SU-DHL-6 (cell line): ENCODE results near the gene PNMA8B.

Experiments
- H2AFZ ChIP-seq: fragments of 200-600 bp; sonication (generic); 2 replicates; pipeline ENCODE4 v1.6.1; 2014; ENCODE audit warnings: low read depth, mild to moderate bottlenecking, moderate library complexity, mixed read lengths, antibody characterized with exemption, low read length; ENCODE audit not compliant: severe bottlenecking
- H3F3A ChIP-seq: fragments of 200-600 bp; shearing (Covaris generic); 2 replicates; pipeline ENCODE4 v1.6.0; 2016; ENCODE audit warnings: antibody characterized with exemption, mild to moderate bottlenecking; ENCODE audit not compliant: insufficient read depth
- H3K27ac ChIP-seq: fragments of 200-600 bp; sonication (generic); 2 replicates; pipeline ENCODE4 v1.5.1; 2016; ENCODE audit warnings: low read depth, mild to moderate bottlenecking, low read length, moderate library complexity, mixed read lengths
- H3K27me3 ChIP-seq: fragments of 200-600 bp; sonication (generic), shearing (Covaris generic); 2 replicates; pipeline ENCODE4 v1.6.0; 2014; ENCODE audit warnings: mild to moderate bottlenecking, low read length
- H3K36me3 ChIP-seq: fragments of 200-600 bp; sonication (generic); 2 replicates; pipeline ENCODE4 v1.6.1; 2014; ENCODE audit warnings: mild to moderate bottlenecking, low read length, mixed read lengths
- H3K4me2 ChIP-seq: fragments of 300-600, 200-600 bp; shearing (Covaris generic), sonication (generic); 2 replicates; pipeline ENCODE4 v1.6.0; 2014; ENCODE audit warnings: low read length, low read depth, mild to moderate bottlenecking; ENCODE audit not compliant: poor library complexity, severe bottlenecking
- H3K4me3 ChIP-seq: fragments of 200-600 bp; sonication (generic); 2 replicates; pipeline ENCODE4 v1.5.1; 2014; ENCODE audit warnings: antibody characterized with exemption, low read length, mild to moderate bottlenecking, mixed read lengths; ENCODE audit not compliant: insufficient read depth, poor library complexity, severe bottlenecking
- H3K79me2 ChIP-seq: fragments of 200-600 bp; sonication (generic); 2 replicates; pipeline ENCODE4 v1.6.1; 2014; ENCODE audit warnings: mild to moderate bottlenecking, low read length, moderate library complexity; ENCODE audit not compliant: insufficient read depth
- H3K9ac ChIP-seq: fragments of 200-600 bp; sonication (generic); 2 replicates; pipeline ENCODE4 v1.7.0; 2014; ENCODE audit warnings: mild to moderate bottlenecking, low read length
- H3K9me2 ChIP-seq: fragments of 200-600 bp; sonication (generic); replicated peaks from 2 replicates; pipeline ENCODE4 v1.6.1; 2014; ENCODE audit warnings: low read length; ENCODE audit not compliant: insufficient read depth
- H3K9me3 ChIP-seq: fragments of 200-600 bp; sonication (generic); 2 replicates; pipeline ENCODE4 v1.6.1; 2014; ENCODE audit warnings: low read length, mixed read lengths; ENCODE audit not compliant: insufficient read depth
- H4K20me1 ChIP-seq: fragments of 200-600 bp; sonication (generic); 2 replicates; pipeline ENCODE4 v1.6.1; 2014; ENCODE audit warnings: low read depth, mild to moderate bottlenecking, antibody characterized with exemption, low read length, moderate library complexity, mixed read lengths
- EZH2phosphoT487 ChIP-seq: fragments of 200-600 bp; sonication (generic), shearing (Covaris generic); conservative IDR thresholded peaks from 2 replicates; pipeline ENCODE4 v1.6.1; 2018; ENCODE audit warnings: mild to moderate bottlenecking, antibody characterized with exemption, low read length, moderate library complexity, mixed read lengths
- TF ChIP-seq, protein P1 (sequence below): fragments of 200-600 bp; sonication (generic); IDR thresholded peaks from one replicate; pipeline ENCODE4 v1.5.1; 2017; ENCODE audit warnings: antibody characterized with exemption, mild to moderate bottlenecking, low read length, moderate library complexity; ENCODE audit not compliant: insufficient read depth, poor library complexity, severe bottlenecking

PNMA8B gene

DNA sequence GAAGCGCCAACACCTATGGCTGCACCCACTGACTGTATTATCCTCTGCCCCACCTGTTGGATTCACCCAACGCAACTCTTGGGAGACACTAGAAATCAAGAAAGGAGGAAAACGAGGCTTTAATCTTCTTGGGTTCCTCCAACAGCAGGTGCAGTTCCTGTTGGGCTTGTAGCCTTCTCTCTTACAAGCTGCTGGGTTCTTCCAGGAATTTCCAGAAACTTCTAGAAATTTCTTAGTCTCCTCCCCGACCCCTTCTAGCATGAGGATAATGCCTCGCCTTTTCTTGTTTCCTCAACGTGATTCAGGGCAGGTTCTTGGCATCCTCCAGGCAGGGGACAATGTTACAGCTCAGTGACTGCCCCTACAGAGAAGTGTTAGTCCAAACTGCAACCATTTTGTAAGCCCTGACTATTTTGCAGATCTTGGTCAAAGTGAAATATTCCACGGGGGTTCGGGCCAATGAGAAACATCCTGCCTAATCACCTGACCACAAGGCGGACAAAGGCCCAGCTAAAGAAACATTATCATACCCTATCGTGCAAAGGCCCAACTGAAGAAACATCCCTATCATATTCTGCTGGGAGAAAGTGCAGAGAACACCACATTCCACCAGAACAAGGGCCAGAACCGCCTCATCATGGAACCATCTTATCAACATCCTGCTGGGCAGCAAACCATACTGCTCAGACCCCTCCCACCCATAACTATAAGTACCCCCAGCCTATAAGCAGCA is 23.7 kb downstream of the PNMA8B start:
- H3K79me2 ChIP-seq, result no peaks in the 10 kb centered on the region
- H3K36me3 ChIP-seq, result no peaks in the 10 kb centered on the region
- peaks cover 22% of the 10 kb centered on the region for H3F3A ChIP-seq
- H3K9me2 ChIP-seq, result no peaks in the 10 kb centered on the region
- TF ChIP-seq, protein P1, sequence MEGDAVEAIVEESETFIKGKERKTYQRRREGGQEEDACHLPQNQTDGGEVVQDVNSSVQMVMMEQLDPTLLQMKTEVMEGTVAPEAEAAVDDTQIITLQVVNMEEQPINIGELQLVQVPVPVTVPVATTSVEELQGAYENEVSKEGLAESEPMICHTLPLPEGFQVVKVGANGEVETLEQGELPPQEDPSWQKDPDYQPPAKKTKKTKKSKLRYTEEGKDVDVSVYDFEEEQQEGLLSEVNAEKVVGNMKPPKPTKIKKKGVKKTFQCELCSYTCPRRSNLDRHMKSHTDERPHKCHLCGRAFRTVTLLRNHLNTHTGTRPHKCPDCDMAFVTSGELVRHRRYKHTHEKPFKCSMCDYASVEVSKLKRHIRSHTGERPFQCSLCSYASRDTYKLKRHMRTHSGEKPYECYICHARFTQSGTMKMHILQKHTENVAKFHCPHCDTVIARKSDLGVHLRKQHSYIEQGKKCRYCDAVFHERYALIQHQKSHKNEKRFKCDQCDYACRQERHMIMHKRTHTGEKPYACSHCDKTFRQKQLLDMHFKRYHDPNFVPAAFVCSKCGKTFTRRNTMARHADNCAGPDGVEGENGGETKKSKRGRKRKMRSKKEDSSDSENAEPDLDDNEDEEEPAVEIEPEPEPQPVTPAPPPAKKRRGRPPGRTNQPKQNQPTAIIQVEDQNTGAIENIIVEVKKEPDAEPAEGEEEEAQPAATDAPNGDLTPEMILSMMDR, result no peak
- no peak for TF ChIP-seq EZH2phosphoT487
- H3K9me3 ChIP-seq, result no peaks in the 10 kb centered on the region
- H3K27ac ChIP-seq, result peak overlapping the region; percentile 3
- H3K4me3 ChIP-seq, result no peak overlapping the region
- H3K4me2 ChIP-seq, result no peak overlapping the region
- no peak overlapping the region for H3K9ac ChIP-seq
- no peaks in the 10 kb centered on the region for H4K20me1 ChIP-seq
- no peak overlapping the region for H2AFZ ChIP-seq
- no peaks in the 10 kb centered on the region for H3K27me3 ChIP-seq

DNA sequence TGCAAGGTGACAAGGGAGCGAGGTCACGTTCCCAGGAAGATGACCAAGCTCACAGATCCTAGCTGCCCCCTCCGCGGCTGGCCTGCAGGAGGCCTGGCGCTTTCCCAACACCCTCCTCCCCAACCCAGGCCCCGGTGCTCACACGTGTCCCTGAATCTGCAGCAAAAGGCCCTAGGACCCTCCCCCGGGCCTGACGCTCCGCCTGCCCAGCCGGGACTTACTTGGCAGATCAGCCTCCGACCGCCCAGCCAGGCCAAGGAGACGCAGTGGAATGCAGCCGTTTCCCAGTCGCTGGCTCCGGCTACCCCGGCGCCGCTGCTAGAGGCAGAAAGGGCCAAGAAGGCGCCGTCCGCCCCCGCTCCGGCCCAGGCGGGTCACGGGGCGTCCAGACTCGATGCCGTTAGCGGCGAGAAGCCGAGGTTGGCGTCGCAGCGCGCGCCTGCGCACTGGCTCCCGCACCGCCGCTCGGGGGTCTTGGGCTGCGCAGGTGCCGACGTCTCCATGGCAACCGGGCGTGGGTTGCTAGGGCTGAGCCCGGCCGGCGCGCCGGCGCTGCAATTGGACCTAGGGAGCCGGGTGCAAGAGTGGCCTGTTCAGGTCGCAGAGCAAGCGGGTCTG is 24.4 kb downstream of the PNMA8B start, which contains the start of gene PNMA8A:
TSS of gene PNMA8A (minus strand) at position 448 of the 618 bp plus-strand sequence. CDS start 528 bp downstream, outside the sequence.
- Histone ChIP-seq H3K4me2 (no peak within 1 kb of the TSS), H3F3A (peaks cover 26% of the 10 kb centered on the region), H3K4me3 (no peak within 1 kb of the TSS), H3K9ac (no peak within 1 kb of the TSS), H4K20me1 (no peaks in the 10 kb centered on the region), H3K9me2 (no peaks in the 10 kb centered on the region), H2AFZ (no peak within 1 kb of the TSS), H3K27ac (peak within 1 kb of the TSS; percentile 3), H3K79me2 (no peaks in the 10 kb centered on the region), H3K27me3 (no peaks in the 10 kb centered on the region), H3K9me3 (no peaks in the 10 kb centered on the region), H3K36me3 (no peaks in the 10 kb centered on the region)
- no peak for TF ChIP-seq EZH2phosphoT487
- TF ChIP-seq, protein P1, result no peak

DNA sequence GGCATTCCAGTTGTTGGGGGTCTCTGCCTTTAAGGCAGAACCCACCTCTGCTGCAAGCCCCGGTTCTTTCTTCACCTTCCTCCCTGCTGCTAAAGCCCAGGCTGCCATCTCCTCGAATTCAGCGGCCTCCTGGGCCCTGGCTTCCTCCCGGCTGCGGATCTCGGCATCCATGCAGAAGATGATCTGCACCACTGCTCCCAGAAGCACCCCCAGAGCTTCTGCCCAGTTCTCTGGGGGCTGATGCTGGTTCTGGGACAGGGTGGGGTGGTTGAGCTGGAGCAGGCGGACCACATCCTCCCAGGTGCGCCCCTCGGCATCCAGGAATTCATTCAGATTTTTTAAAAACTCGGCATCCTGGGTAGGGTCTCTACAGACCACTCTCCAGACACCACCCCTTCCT is 25.3 kb downstream of the PNMA8B start:
- TF ChIP-seq, protein P1, result no peak
- TF ChIP-seq EZH2phosphoT487, result no peak
- H3K9ac ChIP-seq, result no peak overlapping the region
- H3K36me3 ChIP-seq, result no peaks in the 10 kb centered on the region
- H3K9me3 ChIP-seq, result no peaks in the 10 kb centered on the region
- H3K9me2 ChIP-seq, result no peaks in the 10 kb centered on the region
- H3K79me2 ChIP-seq, result no peaks in the 10 kb centered on the region
- no peaks in the 10 kb centered on the region for H3K27me3 ChIP-seq
- no peak overlapping the region for H3K27ac ChIP-seq
- H3K4me3 ChIP-seq, result no peak overlapping the region
- H2AFZ ChIP-seq, result no peak overlapping the region
- peaks cover 24% of the 10 kb centered on the region for H3F3A ChIP-seq
- no peak overlapping the region for H3K4me2 ChIP-seq
- no peaks in the 10 kb centered on the region for H4K20me1 ChIP-seq
